Measurements from ENCODE around the gene EMILIN1. TPM values are rescaled to one million over a fixed set of nuclear protein-coding genes. Genes with fewer than 3 reads are reported as not detected.

Gene EMILIN1
- total and polyA plus RNA-seq, 2 donors (not counting 1 experiment from before 2014, with no cell fraction given), result 0.24 to 0.52 TPM

- intact Hi-C loops (cut with micrococcal nuclease), result no loop called here
- peak overlapping the region in 1 of 2 donors; percentile 92 for H3K27ac ChIP-seq (ENCODE audit: low read length in 2 of 2)
- no peaks in the 10 kb centered on the region for H3K27me3 ChIP-seq (replicated peaks in 1 of 4; ENCODE audit: control extremely low read depth in 1 of 4, control insufficient read depth in 3 of 4, insufficient read depth in 4 of 4, low read length in 3 of 4)
- no peak overlapping the region for H3K9ac ChIP-seq (ENCODE audit: low read length)
- no peak overlapping the region for H3K4me2 ChIP-seq (replicated peaks; ENCODE audit: low read depth, low read length, poor library complexity, severe bottlenecking)
- ChIA-PET CTCF (interaction anchor here (1.1 kb wide), 1 partner anchor 9 kb away, joined by 5 read pairs; no protein-coding TSS in a partner anchor), POLR2A (interaction anchor here (1.2 kb wide), 1 partner anchor 12 kb away, joined by 3 read pairs; the partner anchor contains the start of gene AGBL5)
- 98% methylated on average over 7 of the region's 7 CpGs for WGBS (ENCODE audit: insufficient coverage)
- no peaks in the 10 kb centered on the region for H3K9me3 Mint-ChIP-seq (ENCODE audit: insufficient read depth)
- no peak overlapping the region for H2AFZ ChIP-seq (ENCODE audit: insufficient read depth, low read depth, low read length, poor library complexity, severe bottlenecking)
- peaks cover 34% of the 10 kb centered on the region for H3K4me1 Mint-ChIP-seq
- DNase-seq (no peak), ATAC-seq (ENCODE audit: low read depth) (no peak)
- no peak for TF ChIP-seq CTCF (IDR thresholded peaks at IDR 0.05)
- no peak for TF ChIP-seq EZH2 (IDR thresholded peaks at IDR 0.05; ENCODE audit: borderline replicate concordance, insufficient read depth, low read depth, low read length, poor library complexity, severe bottlenecking)
- H3K79me2 ChIP-seq (ENCODE audit: control insufficient read depth, insufficient read depth, low read length), result peaks cover 6% of the 10 kb centered on the region
- H3K9me3 ChIP-seq (ENCODE audit: control extremely low read depth in 1 of 3, control insufficient read depth in 2 of 3, insufficient read depth in 1 of 3, low read length in 2 of 3), result no peaks in the 10 kb centered on the region
- H3K27me3 Mint-ChIP-seq, result no peaks in the 10 kb centered on the region
- peaks cover 1 to 64% of the 10 kb centered on the region in 2 experiments for H3K36me3 ChIP-seq (replicated peaks in 1 of 2; ENCODE audit: control extremely low read depth in 1 of 2, control insufficient read depth in 1 of 2, extremely low read depth in 1 of 2, insufficient read depth in 2 of 2, low read length in 1 of 2)
- peaks cover 28 to 39% of the 10 kb centered on the region in 2 donors for H3K4me1 ChIP-seq (ENCODE audit: control insufficient read depth in 2 of 2, insufficient read depth in 2 of 2, low read length in 2 of 2)
- no peak overlapping the region for H3K4me3 Mint-ChIP-seq
- no peak overlapping the region for H3K27ac Mint-ChIP-seq
- no peak overlapping the region for H3K4me3 ChIP-seq (ENCODE audit: control extremely low read depth in 1 of 5, extremely low read depth in 1 of 5, insufficient read depth in 1 of 5, low read depth in 2 of 5, low read length in 4 of 5)
- H4K20me1 ChIP-seq (ENCODE audit: control insufficient read depth, insufficient read depth, low read length, poor library complexity, severe bottlenecking), result peaks cover 26% of the 10 kb centered on the region
Observed at GRCh38 chr2:27039871-27040270, 38.5 kb upstream of the EMILIN1 start.

DNA sequence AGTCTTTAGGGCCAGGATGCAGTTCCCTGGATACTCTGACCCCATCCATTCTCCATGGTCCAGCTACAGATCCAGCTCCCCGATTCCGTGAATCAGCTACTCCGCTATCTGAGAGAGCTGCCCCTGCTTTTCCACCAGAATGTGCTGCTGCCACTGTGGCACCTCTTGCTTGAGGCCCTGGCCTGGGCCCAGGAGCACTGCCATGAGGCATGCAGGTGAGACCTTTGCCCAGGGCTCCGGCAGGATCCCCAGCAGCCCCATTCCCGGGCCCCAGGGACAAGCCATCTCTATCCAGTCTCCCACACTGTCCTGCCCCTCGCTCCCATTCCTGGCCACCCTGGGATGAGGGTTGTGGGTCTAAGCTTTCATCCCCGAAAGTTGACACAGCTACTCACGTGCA, 38.1 kb upstream of the EMILIN1 start:
- Histone ChIP-seq H3K79me2 (ENCODE audit: control insufficient read depth, insufficient read depth, low read length) (peaks cover 1% of the 10 kb centered on the region), H3K4me3 (ENCODE audit: control extremely low read depth in 1 of 5, extremely low read depth in 1 of 5, insufficient read depth in 1 of 5, low read depth in 2 of 5, low read length in 4 of 5) (no peak overlapping the region), H2AFZ (ENCODE audit: insufficient read depth, low read depth, low read length, poor library complexity, severe bottlenecking) (no peak overlapping the region), H4K20me1 (ENCODE audit: control insufficient read depth, insufficient read depth, low read length, poor library complexity, severe bottlenecking) (peaks cover 22% of the 10 kb centered on the region), H3K36me3 (replicated peaks in 1 of 2; ENCODE audit: control extremely low read depth in 1 of 2, control insufficient read depth in 1 of 2, extremely low read depth in 1 of 2, insufficient read depth in 2 of 2, low read length in 1 of 2) (peaks cover 1 to 60% of the 10 kb centered on the region in 2 experiments), H3K4me1 (ENCODE audit: control insufficient read depth in 2 of 2, insufficient read depth in 2 of 2, low read length in 2 of 2) (peaks cover 28 to 37% of the 10 kb centered on the region in 2 donors), H3K27me3 (replicated peaks in 1 of 4; ENCODE audit: control extremely low read depth in 1 of 4, control insufficient read depth in 3 of 4, insufficient read depth in 4 of 4, low read length in 3 of 4) (no peaks in the 10 kb centered on the region), H3K9ac (ENCODE audit: low read length) (no peak overlapping the region), H3K9me3 (ENCODE audit: control extremely low read depth in 1 of 3, control insufficient read depth in 2 of 3, insufficient read depth in 1 of 3, low read length in 2 of 3) (no peaks in the 10 kb centered on the region), H3K4me2 (replicated peaks; ENCODE audit: low read depth, low read length, poor library complexity, severe bottlenecking) (peak overlapping the region; percentile 66), H3K27ac (ENCODE audit: low read length in 2 of 2) (peak overlapping the region; percentile 83 to 92)
- Mint-ChIP-seq H3K27ac (peak overlapping the region; percentile 97), H3K4me3 (no peak overlapping the region), H3K4me1 (peaks cover 31% of the 10 kb centered on the region), H3K27me3 (no peaks in the 10 kb centered on the region), H3K9me3 (ENCODE audit: insufficient read depth) (no peaks in the 10 kb centered on the region)
- DNase-seq, result no peak
- WGBS (ENCODE audit: insufficient coverage), result 96% methylated on average over 6 of the region's 8 CpGs
- CTCF ChIA-PET, result interaction anchor here (1.1 to 1.2 kb wide), 2 partner anchors 9 to 41 kb away, joined by 4 to 5 read pairs; no protein-coding TSS in a partner anchor
- no peak for ATAC-seq (ENCODE audit: low read depth)
- intact Hi-C loops (cut with micrococcal nuclease), result no loop called here
- TF ChIP-seq EZH2 (IDR thresholded peaks at IDR 0.05; ENCODE audit: borderline replicate concordance, insufficient read depth, low read depth, low read length, poor library complexity, severe bottlenecking) (no peak), CTCF (IDR thresholded peaks at IDR 0.05) (no peak)
- POLR2A ChIA-PET, result no interaction called here
